K562 (cell line): Measurements from ENCODE around the gene CDKN2C. TPM values are rescaled to one million over a fixed set of nuclear protein-coding genes. Genes with fewer than 3 reads are reported as not detected.
A peak's percentile ranks its signal among the peaks of the same experiment; 100 is the strongest.

Source experiments
- ARID2 ChIP-seq: fragments of 450-650 bp; IDR thresholded peaks from 2 replicates; pipeline ENCODE4 v1.6.1; 2017; ENCODE audit warnings: antibody characterized with exemption, mild to moderate bottlenecking
- ASH1L ChIP-seq: fragments of 450-650 bp; IDR thresholded peaks from 2 replicates; pipeline ENCODE4 v1.6.1; 2018; ENCODE audit warnings: borderline replicate concordance, mild to moderate bottlenecking, low read depth; ENCODE audit not compliant: partially characterized antibody
- MAFF ChIP-seq: IDR thresholded peaks from 2 replicates; pipeline ENCODE4 v1.6.1; 2012; ENCODE audit warnings: low read length, improper control_type of control experiment
- NR2C2 ChIP-seq, 2 experiments: fragments of 200-800 bp in 1 of 2; sonication (Bioruptor generic) in 1 of 2; sonication (generic) in 1 of 2; formaldehyde crosslinking in 1 of 2; IDR thresholded peaks; 2 replicates each; pipeline versions ENCODE4 v1.6.1 to v1.8.0; 2016 to 2022; ENCODE audit warnings: mild to moderate bottlenecking in 1 of 2, missing compliant biosample characterization in 1 of 2, missing genetic modification characterization in 1 of 2, missing genetic modification reagents in 1 of 2
- RBM17 ChIP-seq: fragments of 200-400 bp; formaldehyde crosslinking; IDR thresholded peaks from 2 replicates; pipeline ENCODE4 v1.6.1; 2017; ENCODE audit warnings: low read depth, mild to moderate bottlenecking, low read length, borderline replicate concordance
- RNF2 ChIP-seq: sonication (generic); IDR thresholded peaks from 2 replicates; pipeline ENCODE4 v1.6.1; 2016
- SMARCA5 ChIP-seq: fragments of 450-650 bp; IDR thresholded peaks from 2 replicates; pipeline ENCODE4 v1.6.1; 2016
- ZNF324 ChIP-seq: fragments of 250-450 bp; sonication (Bioruptor Pico); IDR thresholded peaks from 2 replicates; pipeline ENCODE4 v1.4.0; 2020; ENCODE audit warnings: mild to moderate bottlenecking
- ZNF347 ChIP-seq: fragments of 450-650 bp; formaldehyde crosslinking; IDR thresholded peaks from 2 replicates; pipeline ENCODE4 v1.4.0; 2020; ENCODE audit warnings: low read depth, mild to moderate bottlenecking, moderate library complexity
- ZNF584 ChIP-seq: fragments of 200-800 bp; sonication (Bioruptor generic); IDR thresholded peaks from 2 replicates; pipeline ENCODE4 v1.6.1; 2016; ENCODE audit warnings: low read depth, mild to moderate bottlenecking, missing genetic modification characterization, missing compliant biosample characterization
- ZNF707 ChIP-seq: fragments of 250-450 bp; sonication (Bioruptor Pico); conservative IDR thresholded peaks from 2 replicates; pipeline ENCODE4 v1.8.0; 2022; ENCODE audit warnings: inconsistent platforms, mild to moderate bottlenecking, moderate library complexity
- polyA plus RNA-seq, 8 experiments: library from polyadenylated mRNA; depleted of rRNA in 4 of 8; stranded (reverse) in 5 of 8; unstranded in 3 of 8; fragments of >200 nt; fragmentation: Nextera tagmentation in 2 of 8; fragmentation: Illumina TruSeq in 1 of 8; extraction: Ambion mirVana in 2 of 8; extraction: Trizol in 1 of 8; gene quantifications; 2 replicates each; pipeline versions ENCODE4 v1.2.1 to v1.2.3, GENCODE V29; 2011 to 2014; ENCODE audit warnings: inconsistent platforms in 1 of 8, missing spikeins in 1 of 8
- total RNA-seq, 7 experiments: library from RNA; depleted of rRNA in 6 of 7; stranded (reverse); fragments of >200 nt in 6 of 7; fragmentation: Illumina TruSeq in 2 of 7; extraction: Trizol in 2 of 7; gene quantifications; 2 replicates each; pipeline versions ENCODE4 v1.2.1 to v1.2.3, GENCODE V29; 2011 to 2021; ENCODE audit warnings: low replicate concordance in 1 of 7
- TF ChIP-seq, protein P1 (sequence below): sonication (generic); formaldehyde crosslinking; IDR thresholded peaks from 2 replicates; pipeline ENCODE4 v1.8.1; 2023; ENCODE audit warnings: missing genetic modification reagents, mild to moderate bottlenecking, borderline replicate concordance
- TF ChIP-seq, protein P2 (sequence below): sonication (generic); formaldehyde crosslinking; IDR thresholded peaks from 2 replicates; pipeline ENCODE4 v1.8.0; 2023; ENCODE audit warnings: missing genetic modification reagents, mild to moderate bottlenecking, borderline replicate concordance
- TF ChIP-seq, protein P3 (sequence below): fragments of 250-450 bp; sonication (Bioruptor Pico); IDR thresholded peaks from 2 replicates; pipeline ENCODE4 v1.9.0; 2021; ENCODE audit warnings: mild to moderate bottlenecking, inconsistent platforms

CDKN2C gene
- total and polyA plus RNA-seq, 9 of the 15 experiments (the other 6 are each of a cell fraction or from before 2014, with no cell fraction given), result 11.9 to 74.3 (median 45.9) TPM

DNA sequence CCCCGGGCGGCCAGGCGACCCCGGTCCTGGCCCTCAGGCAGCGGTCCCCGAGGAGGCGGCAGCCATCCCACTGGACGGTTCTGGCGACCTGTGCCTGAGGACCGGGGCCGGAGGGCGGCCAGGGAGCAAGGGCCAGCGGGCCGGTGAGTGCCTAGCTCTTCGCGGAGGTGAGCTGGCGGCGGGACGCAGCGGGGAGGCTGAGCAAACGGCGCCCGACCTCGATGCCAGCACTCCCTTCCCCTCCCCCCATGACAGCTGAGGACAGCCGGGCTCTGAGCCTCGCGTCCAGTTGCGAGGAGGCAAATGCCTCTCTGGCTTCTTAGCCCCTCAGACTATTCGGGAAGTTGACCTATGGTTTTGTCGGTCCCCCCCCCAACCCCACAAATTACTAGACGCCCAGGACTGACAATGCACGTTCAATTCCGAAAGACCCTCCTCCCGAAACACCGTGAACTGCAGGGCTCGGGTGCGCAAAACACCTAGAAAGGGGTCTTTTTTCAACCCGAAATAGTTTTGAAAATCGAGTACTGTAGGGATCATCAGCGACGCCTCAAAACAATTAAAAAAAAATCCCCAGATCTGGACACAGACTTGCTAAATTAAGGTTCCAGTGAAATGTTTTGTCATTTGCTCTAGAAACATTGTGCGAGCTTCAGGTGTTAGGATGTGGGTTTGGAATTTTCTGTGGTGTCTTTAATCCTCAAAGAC, 8.3 kb downstream of the CDKN2C start (continued):
- TF ChIP-seq, protein P1, sequence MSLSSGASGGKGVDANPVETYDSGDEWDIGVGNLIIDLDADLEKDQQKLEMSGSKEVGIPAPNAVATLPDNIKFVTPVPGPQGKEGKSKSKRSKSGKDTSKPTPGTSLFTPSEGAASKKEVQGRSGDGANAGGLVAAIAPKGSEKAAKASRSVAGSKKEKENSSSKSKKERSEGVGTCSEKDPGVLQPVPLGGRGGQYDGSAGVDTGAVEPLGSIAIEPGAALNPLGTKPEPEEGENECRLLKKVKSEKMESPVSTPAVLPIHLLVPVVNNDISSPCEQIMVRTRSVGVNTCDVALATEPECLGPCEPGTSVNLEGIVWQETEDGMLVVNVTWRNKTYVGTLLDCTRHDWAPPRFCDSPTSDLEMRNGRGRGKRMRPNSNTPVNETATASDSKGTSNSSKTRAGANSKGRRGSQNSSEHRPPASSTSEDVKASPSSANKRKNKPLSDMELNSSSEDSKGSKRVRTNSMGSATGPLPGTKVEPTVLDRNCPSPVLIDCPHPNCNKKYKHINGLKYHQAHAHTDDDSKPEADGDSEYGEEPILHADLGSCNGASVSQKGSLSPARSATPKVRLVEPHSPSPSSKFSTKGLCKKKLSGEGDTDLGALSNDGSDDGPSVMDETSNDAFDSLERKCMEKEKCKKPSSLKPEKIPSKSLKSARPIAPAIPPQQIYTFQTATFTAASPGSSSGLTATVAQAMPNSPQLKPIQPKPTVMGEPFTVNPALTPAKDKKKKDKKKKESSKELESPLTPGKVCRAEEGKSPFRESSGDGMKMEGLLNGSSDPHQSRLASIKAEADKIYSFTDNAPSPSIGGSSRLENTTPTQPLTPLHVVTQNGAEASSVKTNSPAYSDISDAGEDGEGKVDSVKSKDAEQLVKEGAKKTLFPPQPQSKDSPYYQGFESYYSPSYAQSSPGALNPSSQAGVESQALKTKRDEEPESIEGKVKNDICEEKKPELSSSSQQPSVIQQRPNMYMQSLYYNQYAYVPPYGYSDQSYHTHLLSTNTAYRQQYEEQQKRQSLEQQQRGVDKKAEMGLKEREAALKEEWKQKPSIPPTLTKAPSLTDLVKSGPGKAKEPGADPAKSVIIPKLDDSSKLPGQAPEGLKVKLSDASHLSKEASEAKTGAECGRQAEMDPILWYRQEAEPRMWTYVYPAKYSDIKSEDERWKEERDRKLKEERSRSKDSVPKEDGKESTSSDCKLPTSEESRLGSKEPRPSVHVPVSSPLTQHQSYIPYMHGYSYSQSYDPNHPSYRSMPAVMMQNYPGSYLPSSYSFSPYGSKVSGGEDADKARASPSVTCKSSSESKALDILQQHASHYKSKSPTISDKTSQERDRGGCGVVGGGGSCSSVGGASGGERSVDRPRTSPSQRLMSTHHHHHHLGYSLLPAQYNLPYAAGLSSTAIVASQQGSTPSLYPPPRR (CRISPR knock-in tag), result 0 out of 2 replicates have a peak, but pooled peaks have one; percentile 52
- TF ChIP-seq ARID2 (no peak), RNF2 (0 out of 2 replicates have a peak, but pooled peaks have one; percentile 31), SMARCA5 (no peak), ASH1L (no peak), ZNF324 (CRISPR knock-in tag) (no peak), NR2C2 (CRISPR knock-in tag; IDR thresholded peaks at IDR 0.05) (no peak), NR2C2 (tag; IDR thresholded peaks at IDR 0.05) (peak; percentile 57; the same call in 1 of the 2 replicates), MAFF (no peak), RBM17 (no peak), ZNF707 (no peak), ZNF347 (CRISPR knock-in tag) (no peak), ZNF584 (CRISPR knock-in tag) (no peak)
- TF ChIP-seq, protein P2, sequence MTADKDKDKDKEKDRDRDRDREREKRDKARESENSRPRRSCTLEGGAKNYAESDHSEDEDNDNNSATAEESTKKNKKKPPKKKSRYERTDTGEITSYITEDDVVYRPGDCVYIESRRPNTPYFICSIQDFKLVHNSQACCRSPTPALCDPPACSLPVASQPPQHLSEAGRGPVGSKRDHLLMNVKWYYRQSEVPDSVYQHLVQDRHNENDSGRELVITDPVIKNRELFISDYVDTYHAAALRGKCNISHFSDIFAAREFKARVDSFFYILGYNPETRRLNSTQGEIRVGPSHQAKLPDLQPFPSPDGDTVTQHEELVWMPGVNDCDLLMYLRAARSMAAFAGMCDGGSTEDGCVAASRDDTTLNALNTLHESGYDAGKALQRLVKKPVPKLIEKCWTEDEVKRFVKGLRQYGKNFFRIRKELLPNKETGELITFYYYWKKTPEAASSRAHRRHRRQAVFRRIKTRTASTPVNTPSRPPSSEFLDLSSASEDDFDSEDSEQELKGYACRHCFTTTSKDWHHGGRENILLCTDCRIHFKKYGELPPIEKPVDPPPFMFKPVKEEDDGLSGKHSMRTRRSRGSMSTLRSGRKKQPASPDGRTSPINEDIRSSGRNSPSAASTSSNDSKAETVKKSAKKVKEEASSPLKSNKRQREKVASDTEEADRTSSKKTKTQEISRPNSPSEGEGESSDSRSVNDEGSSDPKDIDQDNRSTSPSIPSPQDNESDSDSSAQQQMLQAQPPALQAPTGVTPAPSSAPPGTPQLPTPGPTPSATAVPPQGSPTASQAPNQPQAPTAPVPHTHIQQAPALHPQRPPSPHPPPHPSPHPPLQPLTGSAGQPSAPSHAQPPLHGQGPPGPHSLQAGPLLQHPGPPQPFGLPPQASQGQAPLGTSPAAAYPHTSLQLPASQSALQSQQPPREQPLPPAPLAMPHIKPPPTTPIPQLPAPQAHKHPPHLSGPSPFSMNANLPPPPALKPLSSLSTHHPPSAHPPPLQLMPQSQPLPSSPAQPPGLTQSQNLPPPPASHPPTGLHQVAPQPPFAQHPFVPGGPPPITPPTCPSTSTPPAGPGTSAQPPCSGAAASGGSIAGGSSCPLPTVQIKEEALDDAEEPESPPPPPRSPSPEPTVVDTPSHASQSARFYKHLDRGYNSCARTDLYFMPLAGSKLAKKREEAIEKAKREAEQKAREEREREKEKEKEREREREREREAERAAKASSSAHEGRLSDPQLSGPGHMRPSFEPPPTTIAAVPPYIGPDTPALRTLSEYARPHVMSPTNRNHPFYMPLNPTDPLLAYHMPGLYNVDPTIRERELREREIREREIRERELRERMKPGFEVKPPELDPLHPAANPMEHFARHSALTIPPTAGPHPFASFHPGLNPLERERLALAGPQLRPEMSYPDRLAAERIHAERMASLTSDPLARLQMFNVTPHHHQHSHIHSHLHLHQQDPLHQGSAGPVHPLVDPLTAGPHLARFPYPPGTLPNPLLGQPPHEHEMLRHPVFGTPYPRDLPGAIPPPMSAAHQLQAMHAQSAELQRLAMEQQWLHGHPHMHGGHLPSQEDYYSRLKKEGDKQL (CRISPR knock-in tag), result no peak
- TF ChIP-seq, protein P3, sequence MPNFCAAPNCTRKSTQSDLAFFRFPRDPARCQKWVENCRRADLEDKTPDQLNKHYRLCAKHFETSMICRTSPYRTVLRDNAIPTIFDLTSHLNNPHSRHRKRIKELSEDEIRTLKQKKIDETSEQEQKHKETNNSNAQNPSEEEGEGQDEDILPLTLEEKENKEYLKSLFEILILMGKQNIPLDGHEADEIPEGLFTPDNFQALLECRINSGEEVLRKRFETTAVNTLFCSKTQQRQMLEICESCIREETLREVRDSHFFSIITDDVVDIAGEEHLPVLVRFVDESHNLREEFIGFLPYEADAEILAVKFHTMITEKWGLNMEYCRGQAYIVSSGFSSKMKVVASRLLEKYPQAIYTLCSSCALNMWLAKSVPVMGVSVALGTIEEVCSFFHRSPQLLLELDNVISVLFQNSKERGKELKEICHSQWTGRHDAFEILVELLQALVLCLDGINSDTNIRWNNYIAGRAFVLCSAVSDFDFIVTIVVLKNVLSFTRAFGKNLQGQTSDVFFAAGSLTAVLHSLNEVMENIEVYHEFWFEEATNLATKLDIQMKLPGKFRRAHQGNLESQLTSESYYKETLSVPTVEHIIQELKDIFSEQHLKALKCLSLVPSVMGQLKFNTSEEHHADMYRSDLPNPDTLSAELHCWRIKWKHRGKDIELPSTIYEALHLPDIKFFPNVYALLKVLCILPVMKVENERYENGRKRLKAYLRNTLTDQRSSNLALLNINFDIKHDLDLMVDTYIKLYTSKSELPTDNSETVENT (CRISPR knock-in tag), result no peak; the same call in 1 of the 2 replicates
